BJ (cell line): Measurements from ENCODE around the gene DIAPH1. TPM values are rescaled to one million over a fixed set of nuclear protein-coding genes. Genes with fewer than 3 reads are reported as not detected.

Source experiments
- CTCF ChIA-PET: fragments of 350-600 bp; formaldehyde crosslinking; extraction: SDS; loops from one replicate; lab custom pipeline; 2021; ENCODE audit warnings: antibody characterized with exemption, inconsistent platforms; lab: Yijun Ruan, JAX
- POLR2A ChIA-PET: fragments of 300-600 bp; sonication (Branson Sonifier 250); formaldehyde crosslinking; extraction: SDS; loops from one replicate; lab custom pipeline; 2021; ENCODE audit warnings: antibody characterized with exemption; lab: Charles Lee
- DNase-seq: peaks from one replicate; pipeline ENCODE4 v3.0.0-alpha.2; 2011; ENCODE audit warnings: low read depth
- H3K27me3 ChIP-seq: 2 replicates; pipeline ENCODE4 v1.6.0; 2011; ENCODE audit warnings: low read length; ENCODE audit not compliant: control insufficient read depth, insufficient read depth
- H3K36me3 ChIP-seq: 2 replicates; pipeline ENCODE4 v1.5.1; 2011; ENCODE audit warnings: low read length; ENCODE audit not compliant: control insufficient read depth, insufficient read depth
- H3K4me3 ChIP-seq: 2 replicates; pipeline ENCODE4 v1.5.1; 2011; ENCODE audit warnings: low read depth, mild to moderate bottlenecking, control low read depth, low read length
- polyA plus RNA-seq: library from polyadenylated mRNA; depleted of rRNA; stranded (reverse); fragments of >200 nt; gene quantifications from 2 replicates; pipeline ENCODE4 v1.2.3, GENCODE V29; 2011
- TF ChIP-seq, protein P1 (sequence below): IDR thresholded peaks from 2 replicates; pipeline ENCODE4 v1.5.1; 2011; ENCODE audit warnings: low read depth, mild to moderate bottlenecking, control low read depth, inconsistent platforms, low read length, moderate library complexity; ENCODE audit not compliant: insufficient read depth

The DIAPH1 gene
- polyA plus RNA-seq, 1 experiment: 36.6 TPM

DNA sequence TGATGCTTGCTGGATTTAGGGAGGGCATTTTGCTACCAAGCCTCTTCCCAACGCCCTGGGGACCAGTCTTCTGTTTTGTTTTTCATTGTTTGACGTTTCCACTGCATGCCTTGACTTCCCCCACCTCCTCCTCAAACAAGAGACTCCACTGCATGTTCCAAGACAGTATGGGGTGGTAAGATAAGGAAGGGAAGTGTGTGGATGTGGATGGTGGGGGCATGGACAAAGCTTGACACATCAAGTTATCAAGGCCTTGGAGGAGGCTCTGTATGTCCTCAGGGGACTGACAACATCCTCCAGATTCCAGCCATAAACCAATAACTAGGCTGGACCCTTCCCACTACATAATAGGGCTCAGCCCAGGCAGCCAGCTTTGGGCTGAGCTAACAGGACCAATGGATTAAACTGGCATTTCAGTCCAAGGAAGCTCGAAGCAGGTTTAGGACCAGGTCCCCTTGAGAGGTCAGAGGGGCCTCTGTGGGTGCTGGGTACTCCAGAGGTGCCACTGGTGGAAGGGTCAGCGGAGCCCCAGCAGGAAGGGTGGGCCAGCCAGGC lies 107.0 kb downstream of the DIAPH1 start:
- CTCF ChIA-PET: interaction anchor here (0.6 to 11.0 kb wide), 17 partner anchors 10 to 1295 kb away, joined by 3 to 170 read pairs (median 5); partner anchors contain the start of genes PCDHGA11, PCDHGA12, PCDHGC3 and PCDHGC4
- no peak for DNase-seq
- POLR2A ChIA-PET: no interaction called here
- no peaks in the 10 kb centered on the region for H3K27me3 ChIP-seq
- H3K4me3 ChIP-seq: no peak overlapping the region
- H3K36me3 ChIP-seq: peaks cover 12% of the 10 kb centered on the region
- TF ChIP-seq, protein P1, sequence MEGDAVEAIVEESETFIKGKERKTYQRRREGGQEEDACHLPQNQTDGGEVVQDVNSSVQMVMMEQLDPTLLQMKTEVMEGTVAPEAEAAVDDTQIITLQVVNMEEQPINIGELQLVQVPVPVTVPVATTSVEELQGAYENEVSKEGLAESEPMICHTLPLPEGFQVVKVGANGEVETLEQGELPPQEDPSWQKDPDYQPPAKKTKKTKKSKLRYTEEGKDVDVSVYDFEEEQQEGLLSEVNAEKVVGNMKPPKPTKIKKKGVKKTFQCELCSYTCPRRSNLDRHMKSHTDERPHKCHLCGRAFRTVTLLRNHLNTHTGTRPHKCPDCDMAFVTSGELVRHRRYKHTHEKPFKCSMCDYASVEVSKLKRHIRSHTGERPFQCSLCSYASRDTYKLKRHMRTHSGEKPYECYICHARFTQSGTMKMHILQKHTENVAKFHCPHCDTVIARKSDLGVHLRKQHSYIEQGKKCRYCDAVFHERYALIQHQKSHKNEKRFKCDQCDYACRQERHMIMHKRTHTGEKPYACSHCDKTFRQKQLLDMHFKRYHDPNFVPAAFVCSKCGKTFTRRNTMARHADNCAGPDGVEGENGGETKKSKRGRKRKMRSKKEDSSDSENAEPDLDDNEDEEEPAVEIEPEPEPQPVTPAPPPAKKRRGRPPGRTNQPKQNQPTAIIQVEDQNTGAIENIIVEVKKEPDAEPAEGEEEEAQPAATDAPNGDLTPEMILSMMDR: no peak

DNA sequence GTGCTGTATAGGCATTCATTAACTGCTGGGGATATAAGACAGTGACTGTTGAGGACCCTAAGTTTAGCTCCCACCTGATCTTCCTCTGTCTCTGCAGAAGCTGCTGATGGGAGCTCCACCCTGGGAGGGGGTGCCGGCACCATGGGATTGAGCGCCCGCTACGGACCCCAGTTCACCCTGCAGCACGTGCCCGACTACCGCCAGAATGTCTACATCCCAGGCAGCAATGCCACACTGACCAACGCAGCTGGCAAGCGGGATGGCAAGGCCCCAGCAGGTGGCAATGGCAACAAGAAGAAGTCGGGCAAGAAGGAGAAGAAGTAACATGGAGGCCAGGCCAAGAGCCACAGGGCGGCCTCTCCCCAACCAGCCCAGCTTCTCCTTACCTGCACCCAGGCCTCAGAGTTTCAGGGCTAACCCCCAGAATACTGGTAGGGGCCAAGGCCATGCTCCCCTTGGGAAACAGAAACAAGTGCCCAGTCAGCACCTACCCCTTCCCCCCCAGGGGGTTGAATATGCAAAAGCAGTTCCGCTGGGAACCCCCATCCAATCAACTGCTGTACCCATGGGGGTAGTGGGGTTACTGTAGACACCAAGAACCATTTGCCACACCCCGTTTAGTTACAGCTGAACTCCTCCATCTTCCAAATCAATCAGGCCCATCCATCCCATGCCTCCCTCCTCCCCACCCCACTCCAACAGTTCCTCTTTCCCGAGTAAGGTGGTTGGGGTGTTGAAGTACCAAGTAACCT lies 107.8 kb downstream of the DIAPH1 start:
- no peak for DNase-seq
- Histone ChIP-seq H3K27me3 (no peaks in the 10 kb centered on the region), H3K4me3 (no peak overlapping the region), H3K36me3 (peaks cover 15% of the 10 kb centered on the region)
- ChIA-PET POLR2A (no interaction called here), CTCF (interaction anchor here (0.6 to 11.0 kb wide), 9 partner anchors 9 to 91 kb away, joined by 3 to 170 read pairs (median 6); partner anchors contain the start of genes PCDHGA11, PCDHGC3 and PCDHGC4)
- TF ChIP-seq, protein P1: no peak

DNA sequence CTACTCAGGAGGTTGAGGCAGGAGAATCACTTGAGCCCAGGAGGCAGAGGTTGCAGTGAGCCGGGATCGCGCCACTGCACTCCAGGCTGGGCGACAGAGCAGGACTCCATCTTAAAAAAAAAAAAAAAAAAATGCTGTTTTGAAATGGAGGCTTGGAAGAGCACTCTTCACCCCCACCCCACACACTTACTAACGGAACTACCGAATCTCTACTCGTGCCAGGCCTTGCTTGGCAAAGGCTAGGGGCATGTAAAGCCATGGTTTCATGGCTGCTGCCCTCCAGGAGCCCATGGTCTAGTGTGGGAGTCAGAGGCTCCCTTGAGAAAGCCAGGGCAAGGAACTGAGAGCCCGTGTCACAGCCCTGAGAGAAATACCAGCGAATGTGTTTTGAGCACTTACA lies 108.6 kb downstream of the DIAPH1 start:
- no peaks in the 10 kb centered on the region for H3K27me3 ChIP-seq
- no peak overlapping the region for H3K4me3 ChIP-seq
- ChIA-PET CTCF (interaction anchor here (0.9 to 11.0 kb wide), 5 partner anchors 14 to 80 kb away, joined by 3 to 170 read pairs (median 21); partner anchors contain the start of genes PCDHGA12 and PCDHGC3), POLR2A (no interaction called here)
- peaks cover 19% of the 10 kb centered on the region for H3K36me3 ChIP-seq
- no peak for DNase-seq
- TF ChIP-seq, protein P1: no peak

DNA sequence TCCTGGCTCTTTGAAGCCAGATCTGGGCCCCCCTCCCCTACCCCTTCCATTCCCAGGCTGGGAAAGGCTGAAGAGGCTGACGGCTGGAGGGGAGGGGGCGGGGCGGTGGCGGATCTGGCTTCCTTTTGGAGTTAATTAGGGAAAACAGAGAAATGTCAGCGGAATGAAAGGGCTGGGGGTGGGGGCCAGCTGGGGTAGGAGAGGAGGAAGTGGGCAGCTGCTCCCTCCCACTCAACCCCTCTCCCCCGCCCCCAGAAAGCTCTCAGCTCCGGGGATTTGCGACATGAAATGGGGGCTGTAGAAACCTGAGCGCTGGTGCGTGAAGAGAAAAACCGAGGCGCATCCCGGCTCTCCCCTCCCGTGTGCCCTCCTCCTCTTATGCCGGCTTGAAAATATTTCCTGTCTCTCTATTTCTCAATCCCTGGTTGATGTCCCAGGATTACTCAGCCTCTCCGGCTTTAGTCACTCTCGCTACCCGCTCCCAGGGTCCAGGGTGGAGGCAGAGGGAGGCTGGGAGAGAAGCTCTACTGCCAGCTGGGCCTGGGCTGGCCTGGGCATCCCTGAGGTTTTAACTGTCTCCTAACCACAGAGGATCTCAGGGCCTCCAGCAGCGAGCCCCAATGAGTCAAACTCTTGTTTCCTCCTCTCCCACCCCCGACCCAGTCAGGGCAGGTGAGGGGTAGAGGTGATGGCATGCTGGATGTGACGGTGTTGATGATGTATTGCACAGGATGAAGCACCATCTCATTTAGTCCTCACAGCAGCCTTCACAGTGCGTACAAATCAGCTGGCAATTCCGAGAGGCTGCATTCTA lies 109.8 kb downstream of the DIAPH1 start:
- TF ChIP-seq, protein P1: no peak
- H3K27me3 ChIP-seq: no peaks in the 10 kb centered on the region
- ChIA-PET POLR2A (interaction anchor here (0.7 to 1.0 kb wide), 2 partner anchors 12 to 16 kb away, joined by 3 to 8 read pairs; no protein-coding TSS in a partner anchor), CTCF (interaction anchor here (0.6 to 11.0 kb wide), 10 partner anchors 15 to 189 kb away, joined by 3 to 170 read pairs (median 8); partner anchors contain the start of genes PCDHGA1, PCDHGA12, PCDHGC3 and PCDHGC5)
- H3K4me3 ChIP-seq: peak overlapping the region; percentile 30
- peak; percentile 80 for DNase-seq
- H3K36me3 ChIP-seq: peaks cover 23% of the 10 kb centered on the region
